Upper lobe of right lung (tissue), 1 donor: ENCODE data around the gene BEND6. TPM values are rescaled to one million over a fixed set of nuclear protein-coding genes. Genes with fewer than 3 reads are reported as not detected.

Source experiments
- ATAC-seq: fragments of 200-7000 bp; cut with Tn5 transposase; one replicate; pipeline ENCODE4 v1.9.1; 2020; ENCODE audit warnings: mild to moderate bottlenecking, moderate library complexity
- DNase-seq: peaks from one replicate; pipeline ENCODE4 v3.0.0-alpha.2; 2020
- H3K27ac ChIP-seq: fragments of 200-600 bp; one replicate; pipeline ENCODE4 v1.8.0; 2022
- H3K27me3 ChIP-seq: fragments of 200-600 bp; one replicate; pipeline ENCODE4 v1.8.0; 2022; ENCODE audit warnings: mild to moderate bottlenecking
- H3K36me3 ChIP-seq: fragments of 200-600 bp; one replicate; pipeline ENCODE4 v1.8.0; 2022
- H3K4me1 ChIP-seq: fragments of 200-600 bp; one replicate; pipeline ENCODE4 v1.8.0; 2022
- H3K4me3 ChIP-seq: fragments of 200-600 bp; one replicate; pipeline ENCODE4 v1.8.0; 2022; ENCODE audit warnings: mild to moderate bottlenecking
- H3K9me3 ChIP-seq: fragments of 200-600 bp; one replicate; pipeline ENCODE4 v1.8.0; 2022
- intact Hi-C: fragments of 100-400 bp; cut with DNase I; formaldehyde crosslinking; loops from one replicate; pipeline ENCODE4 v1.11.0; 2022
- long read RNA-seq: library from polyadenylated mRNA; unstranded; transcript quantifications from one replicate; pipeline ENCODE4 v2.0.0, GENCODE V29; 2021
- total RNA-seq: library from RNA; stranded (reverse); fragmentation: NEBNext Ultra II Directional; extraction: Animal tissue kit (Norgen Biotek cat#: 25700); gene quantifications from one replicate; pipeline ENCODE4 v1.2.1, GENCODE V29; 2021
- TF ChIP-seq, protein P1 (sequence below): fragments of 200-600 bp; IDR thresholded peaks from one replicate; pipeline ENCODE4 v1.8.0; 2022; ENCODE audit warnings: antibody characterized with exemption
- donor health status: DM: no; HTN: yes; CAD: no; lungs with severe emphysema.

The BEND6 gene, protein sequence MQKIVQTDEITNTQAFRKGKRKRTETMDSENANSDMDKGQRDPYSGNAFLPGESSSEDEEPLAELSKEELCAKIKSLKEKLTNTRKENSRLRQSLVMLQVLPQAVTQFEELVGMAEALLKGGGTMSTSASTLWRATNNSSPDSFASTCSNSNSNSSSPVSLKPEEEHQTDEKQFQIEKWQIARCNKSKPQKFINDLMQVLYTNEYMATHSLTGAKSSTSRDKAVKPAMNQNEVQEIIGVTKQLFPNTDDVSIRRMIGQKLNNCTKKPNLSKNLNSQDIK
- 1.2 TPM for total RNA-seq
- long read RNA-seq, partial matches to known transcripts: 0 of 1 reads
- long read RNA-seq, other reads (novel, unspliced or antisense): 1 of 1 reads

GRCh38 chr6:56954403-56955170 is at the start of gene BEND6:
BEND6 (plus strand) TSS chr6:56955107; CDS start chr6:56981811, 26,704 bp downstream.
- intact Hi-C loops: no loop called here
- H3K4me1 ChIP-seq: peaks cover 12% of the 10 kb centered on the region
- H3K27ac ChIP-seq: no peak within 1 kb of the TSS
- peak; percentile 60 for ATAC-seq
- H3K36me3 ChIP-seq: no peaks in the 10 kb centered on the region
- peaks cover 19% of the 10 kb centered on the region for H3K27me3 ChIP-seq
- H3K4me3 ChIP-seq: peak within 1 kb of the TSS; percentile 56
- DNase-seq: peak; percentile 64
- H3K9me3 ChIP-seq: no peaks in the 10 kb centered on the region
- TF ChIP-seq, protein P1, sequence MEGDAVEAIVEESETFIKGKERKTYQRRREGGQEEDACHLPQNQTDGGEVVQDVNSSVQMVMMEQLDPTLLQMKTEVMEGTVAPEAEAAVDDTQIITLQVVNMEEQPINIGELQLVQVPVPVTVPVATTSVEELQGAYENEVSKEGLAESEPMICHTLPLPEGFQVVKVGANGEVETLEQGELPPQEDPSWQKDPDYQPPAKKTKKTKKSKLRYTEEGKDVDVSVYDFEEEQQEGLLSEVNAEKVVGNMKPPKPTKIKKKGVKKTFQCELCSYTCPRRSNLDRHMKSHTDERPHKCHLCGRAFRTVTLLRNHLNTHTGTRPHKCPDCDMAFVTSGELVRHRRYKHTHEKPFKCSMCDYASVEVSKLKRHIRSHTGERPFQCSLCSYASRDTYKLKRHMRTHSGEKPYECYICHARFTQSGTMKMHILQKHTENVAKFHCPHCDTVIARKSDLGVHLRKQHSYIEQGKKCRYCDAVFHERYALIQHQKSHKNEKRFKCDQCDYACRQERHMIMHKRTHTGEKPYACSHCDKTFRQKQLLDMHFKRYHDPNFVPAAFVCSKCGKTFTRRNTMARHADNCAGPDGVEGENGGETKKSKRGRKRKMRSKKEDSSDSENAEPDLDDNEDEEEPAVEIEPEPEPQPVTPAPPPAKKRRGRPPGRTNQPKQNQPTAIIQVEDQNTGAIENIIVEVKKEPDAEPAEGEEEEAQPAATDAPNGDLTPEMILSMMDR: no peak

GRCh38 chr6:56905378-56905777 is 49.5 kb upstream of the BEND6 start:
- Histone ChIP-seq H3K27me3 (no peaks in the 10 kb centered on the region), H3K36me3 (no peaks in the 10 kb centered on the region), H3K4me3 (no peak overlapping the region), H3K4me1 (no peaks in the 10 kb centered on the region), H3K27ac (no peak overlapping the region), H3K9me3 (no peaks in the 10 kb centered on the region)
- TF ChIP-seq, protein P1: no peak
- ATAC-seq: no peak
- intact Hi-C loops: no loop called here
- no peak for DNase-seq

- no peak for DNase-seq
- no peaks in the 10 kb centered on the region for H3K9me3 ChIP-seq
- TF ChIP-seq, protein P1: no peak
- no peak for ATAC-seq
- H3K4me3 ChIP-seq: no peak overlapping the region
- intact Hi-C loops: no loop called here
- H3K4me1 ChIP-seq: no peaks in the 10 kb centered on the region
- no peaks in the 10 kb centered on the region for H3K36me3 ChIP-seq
- H3K27me3 ChIP-seq: no peaks in the 10 kb centered on the region
- no peak overlapping the region for H3K27ac ChIP-seq
Observed at GRCh38 chr6:56906752-56907151, 48.2 kb upstream of the BEND6 start.

DNA sequence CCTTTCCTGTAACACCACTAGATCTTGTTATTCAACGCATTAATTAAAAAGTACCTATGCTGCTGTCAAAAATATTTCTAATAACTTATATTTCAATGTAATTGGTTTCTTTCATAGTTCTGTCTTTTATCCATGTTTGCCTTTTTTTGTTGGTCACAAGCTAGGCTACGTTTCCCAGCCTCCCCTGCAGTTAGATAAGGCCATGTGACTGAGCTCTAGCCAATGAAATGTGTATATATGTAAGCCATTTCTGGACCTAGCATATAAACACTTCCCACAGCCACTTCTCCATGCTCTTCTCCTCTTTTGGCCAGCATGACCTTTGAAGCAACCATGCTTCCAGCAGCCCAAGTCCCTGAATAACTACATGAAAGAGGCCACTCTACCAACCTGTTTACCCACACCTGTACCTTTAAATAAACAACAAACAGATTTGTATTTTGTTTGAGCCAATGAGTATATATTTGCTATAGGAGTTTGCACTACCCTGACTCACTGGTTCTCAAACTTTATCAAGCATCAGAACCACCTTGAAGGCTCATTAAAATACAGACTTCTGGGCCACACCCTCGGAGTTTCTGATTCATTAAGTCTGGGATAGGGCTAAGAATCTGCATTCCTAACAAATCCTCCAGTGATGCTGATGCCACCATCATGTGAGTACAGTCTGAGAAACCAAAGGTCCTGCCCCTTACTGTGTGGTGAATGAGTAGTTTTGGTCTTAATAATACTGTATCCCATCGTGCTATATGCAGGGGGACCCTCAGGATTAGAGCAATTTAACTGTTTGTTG is 45.6 kb upstream of the BEND6 start:
- H3K27ac ChIP-seq: no peak overlapping the region
- H3K4me3 ChIP-seq: no peak overlapping the region
- H3K4me1 ChIP-seq: no peaks in the 10 kb centered on the region
- no peak for ATAC-seq
- TF ChIP-seq, protein P1: no peak
- no peaks in the 10 kb centered on the region for H3K27me3 ChIP-seq
- H3K36me3 ChIP-seq: no peaks in the 10 kb centered on the region
- intact Hi-C loops: no loop called here
- no peaks in the 10 kb centered on the region for H3K9me3 ChIP-seq
- no peak for DNase-seq

- intact Hi-C loops: no loop called here
Observed at GRCh38 chr6:56911847-56912246, 43.1 kb upstream of the BEND6 start.

More at GRCh38 chr6:56911847-56912246, 43.1 kb upstream of the BEND6 start:
- H3K4me3 ChIP-seq: no peak overlapping the region
- TF ChIP-seq, protein P1: no peak
- DNase-seq (no peak), ATAC-seq (no peak)
- H3K27ac ChIP-seq: no peak overlapping the region
- H3K4me1 ChIP-seq: no peaks in the 10 kb centered on the region
- no peaks in the 10 kb centered on the region for H3K9me3 ChIP-seq
- peaks cover 4% of the 10 kb centered on the region for H3K27me3 ChIP-seq
- no peaks in the 10 kb centered on the region for H3K36me3 ChIP-seq
